ENCODE data around the gene RIOK1.

The RIOK1 gene

DNA sequence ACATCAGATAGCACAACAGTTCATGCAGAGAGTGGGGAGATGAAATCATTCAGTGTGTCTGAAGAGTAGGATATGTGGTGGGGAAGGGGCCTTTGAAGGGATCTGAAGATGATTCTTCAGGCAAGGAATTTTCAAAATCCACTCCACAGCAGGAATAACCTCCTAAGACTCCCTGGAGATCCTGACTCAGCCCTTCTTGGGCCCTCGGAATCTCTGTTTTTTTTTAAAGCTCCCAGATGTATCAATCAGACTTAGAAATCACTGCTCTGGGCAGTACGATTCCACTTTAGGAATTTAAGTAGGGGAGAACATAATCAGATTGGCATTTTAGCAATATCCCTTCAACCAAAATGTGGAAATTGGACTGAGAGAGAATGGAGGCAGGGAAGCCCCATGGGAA lies 55.5 kb downstream of the RIOK1 start:
- no peak overlapping the region for H3K4me3 ChIP-seq (ENCODE audit: low read length)
- H3K79me2 ChIP-seq (ENCODE audit: low read length): no peaks in the 10 kb centered on the region
- no peaks in the 10 kb centered on the region for H3K4me1 ChIP-seq (ENCODE audit: low read length)
- no peak overlapping the region for H3K27ac ChIP-seq (ENCODE audit: low read length)
- H2AFZ ChIP-seq (ENCODE audit: low read depth, low read length): no peak overlapping the region
- H3K9me3 ChIP-seq (ENCODE audit: insufficient read depth, low read length): no peaks in the 10 kb centered on the region
- no peak overlapping the region for H3K9ac ChIP-seq (ENCODE audit: low read length)
- no peaks in the 10 kb centered on the region for H4K20me1 ChIP-seq (ENCODE audit: insufficient read depth, low read length)
- TF ChIP-seq, protein P1, sequence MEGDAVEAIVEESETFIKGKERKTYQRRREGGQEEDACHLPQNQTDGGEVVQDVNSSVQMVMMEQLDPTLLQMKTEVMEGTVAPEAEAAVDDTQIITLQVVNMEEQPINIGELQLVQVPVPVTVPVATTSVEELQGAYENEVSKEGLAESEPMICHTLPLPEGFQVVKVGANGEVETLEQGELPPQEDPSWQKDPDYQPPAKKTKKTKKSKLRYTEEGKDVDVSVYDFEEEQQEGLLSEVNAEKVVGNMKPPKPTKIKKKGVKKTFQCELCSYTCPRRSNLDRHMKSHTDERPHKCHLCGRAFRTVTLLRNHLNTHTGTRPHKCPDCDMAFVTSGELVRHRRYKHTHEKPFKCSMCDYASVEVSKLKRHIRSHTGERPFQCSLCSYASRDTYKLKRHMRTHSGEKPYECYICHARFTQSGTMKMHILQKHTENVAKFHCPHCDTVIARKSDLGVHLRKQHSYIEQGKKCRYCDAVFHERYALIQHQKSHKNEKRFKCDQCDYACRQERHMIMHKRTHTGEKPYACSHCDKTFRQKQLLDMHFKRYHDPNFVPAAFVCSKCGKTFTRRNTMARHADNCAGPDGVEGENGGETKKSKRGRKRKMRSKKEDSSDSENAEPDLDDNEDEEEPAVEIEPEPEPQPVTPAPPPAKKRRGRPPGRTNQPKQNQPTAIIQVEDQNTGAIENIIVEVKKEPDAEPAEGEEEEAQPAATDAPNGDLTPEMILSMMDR (IDR thresholded peaks at IDR 0.05; ENCODE audit: low read depth, low read length): no peak
- TF ChIP-seq EZH2phosphoT487 (IDR thresholded peaks at IDR 0.05; ENCODE audit: low read depth): no peak
- H3K36me3 ChIP-seq (replicated peaks; ENCODE audit: low read depth, low read length): no peaks in the 10 kb centered on the region
- no peak overlapping the region for H3K4me2 ChIP-seq (ENCODE audit: low read length)
- no peaks in the 10 kb centered on the region for H3K27me3 ChIP-seq (ENCODE audit: low read depth, low read length)

DNA sequence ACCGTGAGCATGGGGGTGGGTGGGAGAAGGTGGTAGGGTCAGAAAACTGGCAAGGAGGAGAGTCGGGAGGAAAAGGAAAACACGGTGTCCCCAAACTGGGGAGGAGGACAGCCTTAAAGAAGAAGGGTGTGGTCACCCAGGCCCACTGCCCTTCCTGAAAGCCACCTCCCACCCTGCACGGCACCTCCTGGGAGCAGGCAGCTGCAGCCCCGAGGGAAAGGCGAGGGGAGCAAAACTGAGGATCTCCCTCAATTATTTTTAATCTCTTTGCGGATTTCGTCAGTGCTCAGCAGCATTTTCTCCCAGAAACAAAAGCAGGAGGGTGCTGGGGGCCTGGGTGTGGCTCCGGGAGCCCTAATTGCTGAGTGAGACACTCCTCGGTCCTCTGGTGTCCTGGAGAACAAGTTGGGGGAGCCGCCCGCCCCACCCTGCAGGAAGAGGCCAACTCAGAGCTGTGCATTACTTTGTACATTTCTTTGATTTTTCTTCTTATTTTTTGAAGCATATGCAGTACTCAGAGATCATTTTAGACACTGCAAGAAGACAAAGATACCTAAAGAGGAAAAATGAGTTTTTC lies 56.4 kb downstream of the RIOK1 start:
- TF ChIP-seq EZH2phosphoT487 (IDR thresholded peaks at IDR 0.05; ENCODE audit: low read depth): no peak
- TF ChIP-seq, protein P1 (IDR thresholded peaks at IDR 0.05; ENCODE audit: low read depth, low read length): no peak
- Histone ChIP-seq H3K79me2 (ENCODE audit: low read length) (no peaks in the 10 kb centered on the region), H3K36me3 (replicated peaks; ENCODE audit: low read depth, low read length) (no peaks in the 10 kb centered on the region), H3K9ac (ENCODE audit: low read length) (no peak overlapping the region), H3K4me3 (ENCODE audit: low read length) (no peak overlapping the region), H2AFZ (ENCODE audit: low read depth, low read length) (no peak overlapping the region), H3K27ac (ENCODE audit: low read length) (no peak overlapping the region), H4K20me1 (ENCODE audit: insufficient read depth, low read length) (no peaks in the 10 kb centered on the region), H3K27me3 (ENCODE audit: low read depth, low read length) (no peaks in the 10 kb centered on the region), H3K4me2 (ENCODE audit: low read length) (no peak overlapping the region), H3K9me3 (ENCODE audit: insufficient read depth, low read length) (no peaks in the 10 kb centered on the region), H3K4me1 (ENCODE audit: low read length) (no peaks in the 10 kb centered on the region)

DNA sequence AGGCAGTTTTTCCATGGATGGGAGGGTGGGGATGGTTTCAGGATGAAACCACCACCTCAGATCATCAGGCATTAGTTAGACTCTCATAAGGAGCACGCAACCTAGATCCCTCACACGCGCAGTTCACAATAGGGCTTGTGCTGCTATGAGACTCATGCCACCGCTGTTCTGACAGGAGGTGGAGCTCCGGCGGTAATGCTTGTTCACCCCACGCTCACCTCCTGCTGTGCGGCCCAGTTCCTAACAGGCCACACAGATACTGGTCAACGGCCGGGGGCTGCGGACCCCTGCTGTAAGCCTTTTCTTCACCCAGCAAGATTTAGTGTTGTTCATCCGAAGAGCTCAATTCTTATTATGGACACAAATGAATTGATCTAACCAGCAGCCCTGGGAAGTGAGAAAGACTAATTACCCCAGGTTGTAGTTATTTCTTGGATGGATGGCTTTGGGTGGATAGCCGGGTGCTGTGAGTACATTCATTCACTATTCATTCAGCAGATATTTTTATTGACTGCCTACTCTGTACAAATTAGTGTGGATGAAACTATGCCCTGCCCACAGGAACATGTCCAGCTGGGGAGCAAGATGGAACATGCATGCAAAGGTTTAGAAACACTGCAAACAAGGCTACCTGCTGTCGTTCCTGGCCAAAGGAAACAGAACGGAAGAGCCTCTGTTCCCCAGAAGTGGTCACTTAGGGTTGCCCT lies 57.2 kb downstream of the RIOK1 start:
- no peak overlapping the region for H3K27ac ChIP-seq (ENCODE audit: low read length)
- H3K27me3 ChIP-seq (ENCODE audit: low read depth, low read length): no peaks in the 10 kb centered on the region
- no peaks in the 10 kb centered on the region for H3K36me3 ChIP-seq (replicated peaks; ENCODE audit: low read depth, low read length)
- no peak overlapping the region for H2AFZ ChIP-seq (ENCODE audit: low read depth, low read length)
- no peaks in the 10 kb centered on the region for H3K9me3 ChIP-seq (ENCODE audit: insufficient read depth, low read length)
- H4K20me1 ChIP-seq (ENCODE audit: insufficient read depth, low read length): no peaks in the 10 kb centered on the region
- no peak overlapping the region for H3K4me2 ChIP-seq (ENCODE audit: low read length)
- H3K79me2 ChIP-seq (ENCODE audit: low read length): no peaks in the 10 kb centered on the region
- no peak for TF ChIP-seq EZH2phosphoT487 (IDR thresholded peaks at IDR 0.05; ENCODE audit: low read depth)
- TF ChIP-seq, protein P1 (IDR thresholded peaks at IDR 0.05; ENCODE audit: low read depth, low read length): no peak
- H3K4me3 ChIP-seq (ENCODE audit: low read length): no peak overlapping the region
- no peak overlapping the region for H3K9ac ChIP-seq (ENCODE audit: low read length)
- H3K4me1 ChIP-seq (ENCODE audit: low read length): no peaks in the 10 kb centered on the region

DNA sequence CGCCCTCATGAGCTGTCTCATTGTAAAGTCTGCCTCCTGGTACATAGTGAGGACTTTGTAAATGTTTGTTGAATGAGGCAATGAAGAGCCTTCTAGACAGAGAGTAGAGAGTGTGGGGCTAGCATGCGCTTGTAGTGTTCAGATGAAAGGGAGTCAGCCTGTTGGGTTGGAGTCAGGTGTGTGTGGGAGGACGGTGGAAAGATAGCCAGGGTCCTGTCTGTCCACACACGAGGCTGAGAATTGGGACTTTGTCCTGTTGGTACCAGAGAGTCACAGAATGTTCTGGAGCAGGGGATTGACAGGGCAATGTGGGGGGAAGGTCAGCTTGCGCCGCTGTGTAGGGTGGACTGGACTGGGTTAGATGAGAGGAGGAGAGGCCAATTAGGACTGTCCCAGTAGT lies 58.6 kb downstream of the RIOK1 start:
- H3K4me2 ChIP-seq (ENCODE audit: low read length): no peak overlapping the region
- no peaks in the 10 kb centered on the region for H3K79me2 ChIP-seq (ENCODE audit: low read length)
- H3K9ac ChIP-seq (ENCODE audit: low read length): no peak overlapping the region
- no peaks in the 10 kb centered on the region for H3K4me1 ChIP-seq (ENCODE audit: low read length)
- no peak overlapping the region for H2AFZ ChIP-seq (ENCODE audit: low read depth, low read length)
- H3K27me3 ChIP-seq (ENCODE audit: low read depth, low read length): no peaks in the 10 kb centered on the region
- no peaks in the 10 kb centered on the region for H3K9me3 ChIP-seq (ENCODE audit: insufficient read depth, low read length)
- TF ChIP-seq EZH2phosphoT487 (IDR thresholded peaks at IDR 0.05; ENCODE audit: low read depth): no peak
- TF ChIP-seq, protein P1 (IDR thresholded peaks at IDR 0.05; ENCODE audit: low read depth, low read length): no peak
- no peak overlapping the region for H3K27ac ChIP-seq (ENCODE audit: low read length)
- no peak overlapping the region for H3K4me3 ChIP-seq (ENCODE audit: low read length)
- no peaks in the 10 kb centered on the region for H3K36me3 ChIP-seq (replicated peaks; ENCODE audit: low read depth, low read length)
- no peaks in the 10 kb centered on the region for H4K20me1 ChIP-seq (ENCODE audit: insufficient read depth, low read length)

Data from OCI-LY3 (cell line).